ENCODE measurements around the gene LGALS9. TPM values are rescaled to one million over a fixed set of nuclear protein-coding genes. Genes with fewer than 3 reads are reported as not detected.

Gene LGALS9
- total RNA-seq, 1 experiment from 2014 or later, result not detected

DNA sequence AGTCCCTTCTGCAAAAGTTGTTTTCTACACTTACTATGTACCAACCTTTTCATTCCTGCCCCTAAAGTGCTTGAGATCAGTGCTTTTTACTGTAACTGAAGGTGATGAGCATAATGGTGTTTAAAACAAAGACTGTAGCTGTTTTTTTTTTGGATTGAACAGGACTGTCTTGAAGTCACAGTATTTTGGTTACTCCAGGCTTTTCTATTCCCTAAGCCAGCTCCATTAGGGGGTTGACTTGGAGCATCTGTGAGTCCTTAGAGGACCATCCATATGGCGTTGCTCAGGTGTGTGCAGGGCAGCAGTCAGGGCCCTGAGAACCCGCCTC, 29.0 kb upstream of the LGALS9 start:
- in situ Hi-C loops (cut with HindIII; ENCODE audit: low sequenced_read_pairs), result no loop called here
- DNase-seq (ENCODE audit: low spot score), result no peak

- in situ Hi-C loops (cut with HindIII; ENCODE audit: low sequenced_read_pairs), result no loop called here
- peak; percentile 71 for DNase-seq (ENCODE audit: low spot score)
Observed at GRCh38 chr17:27602721-27603420, 28.1 kb upstream of the LGALS9 start.

- in situ Hi-C loops (cut with HindIII; ENCODE audit: low sequenced_read_pairs), result no loop called here
- no peak for DNase-seq (ENCODE audit: low spot score)
Observed at GRCh38 chr17:27603421-27603770, 27.6 kb upstream of the LGALS9 start.

- DNase-seq (ENCODE audit: low spot score), result no peak
- in situ Hi-C loops (cut with HindIII; ENCODE audit: low sequenced_read_pairs), result no loop called here
Observed at GRCh38 chr17:27603880-27604794, 26.9 kb upstream of the LGALS9 start.

DNA sequence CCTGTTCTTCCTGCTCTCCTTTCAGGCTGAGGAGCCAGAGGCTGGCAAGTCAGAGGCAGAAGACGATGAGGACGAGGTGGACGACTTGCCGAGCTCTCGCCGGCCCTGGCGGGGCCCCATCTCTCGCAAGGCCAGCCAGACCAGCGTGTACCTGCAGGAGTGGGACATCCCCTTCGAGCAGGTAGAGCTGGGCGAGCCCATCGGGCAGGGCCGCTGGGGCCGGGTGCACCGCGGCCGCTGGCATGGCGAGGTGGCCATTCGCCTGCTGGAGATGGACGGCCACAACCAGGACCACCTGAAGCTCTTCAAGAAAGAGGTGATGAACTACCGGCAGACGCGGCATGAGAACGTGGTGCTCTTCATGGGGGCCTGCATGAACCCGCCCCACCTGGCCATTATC, 25.6 kb upstream of the LGALS9 start:
- DNase-seq (ENCODE audit: low spot score), result no peak
- in situ Hi-C loops (cut with HindIII; ENCODE audit: low sequenced_read_pairs), result no loop called here

GRCh38 chr17:27607521-27608091, 23.4 kb upstream of the LGALS9 start:
- in situ Hi-C loops (cut with HindIII; ENCODE audit: low sequenced_read_pairs), result no loop called here
- DNase-seq (ENCODE audit: low spot score), result no peak

GRCh38 chr17:27608328-27609230, 22.4 kb upstream of the LGALS9 start:
- in situ Hi-C loops (cut with HindIII; ENCODE audit: low sequenced_read_pairs), result no loop called here
- DNase-seq (ENCODE audit: low spot score), result no peak

DNA sequence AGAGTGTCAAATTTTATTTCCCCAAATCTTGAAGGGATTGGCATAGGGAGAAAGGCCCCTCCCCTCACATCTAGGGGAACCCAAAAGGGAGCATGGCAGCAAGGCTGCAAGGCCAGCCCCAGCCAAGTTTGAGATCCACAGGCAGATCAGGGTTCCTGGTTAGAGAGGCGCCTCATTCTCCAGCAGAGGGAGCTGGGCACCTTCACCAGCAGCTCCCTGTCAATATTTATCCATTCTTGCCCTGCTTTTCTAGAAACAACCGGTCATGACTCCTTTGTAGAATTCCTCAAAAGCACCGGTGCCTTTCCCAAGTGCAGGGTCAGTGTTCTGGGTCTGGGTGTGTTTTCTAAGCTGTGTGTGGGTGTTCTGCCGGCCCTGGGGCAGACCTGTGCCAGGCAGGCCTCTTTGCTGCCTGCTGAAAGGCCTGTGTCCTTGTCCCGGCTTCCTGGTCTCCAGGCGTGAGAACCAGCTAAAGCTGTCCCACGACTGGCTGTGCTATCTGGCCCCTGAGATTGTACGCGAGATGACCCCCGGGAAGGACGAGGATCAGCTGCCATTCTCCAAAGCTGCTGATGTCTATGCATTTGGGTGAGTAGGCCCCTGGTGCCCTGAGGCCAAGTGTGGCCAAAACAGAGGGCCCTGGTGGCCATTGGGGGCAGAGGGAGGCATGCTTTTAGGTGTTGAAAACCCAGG, 21.2 kb upstream of the LGALS9 start:
- peak; percentile 30 for DNase-seq (ENCODE audit: low spot score)
- in situ Hi-C loops (cut with HindIII; ENCODE audit: low sequenced_read_pairs), result no loop called here

GRCh38 chr17:27610304-27610677, 20.7 kb upstream of the LGALS9 start:
- no peak for DNase-seq (ENCODE audit: low spot score)
- in situ Hi-C loops (cut with HindIII; ENCODE audit: low sequenced_read_pairs), result no loop called here

DNA sequence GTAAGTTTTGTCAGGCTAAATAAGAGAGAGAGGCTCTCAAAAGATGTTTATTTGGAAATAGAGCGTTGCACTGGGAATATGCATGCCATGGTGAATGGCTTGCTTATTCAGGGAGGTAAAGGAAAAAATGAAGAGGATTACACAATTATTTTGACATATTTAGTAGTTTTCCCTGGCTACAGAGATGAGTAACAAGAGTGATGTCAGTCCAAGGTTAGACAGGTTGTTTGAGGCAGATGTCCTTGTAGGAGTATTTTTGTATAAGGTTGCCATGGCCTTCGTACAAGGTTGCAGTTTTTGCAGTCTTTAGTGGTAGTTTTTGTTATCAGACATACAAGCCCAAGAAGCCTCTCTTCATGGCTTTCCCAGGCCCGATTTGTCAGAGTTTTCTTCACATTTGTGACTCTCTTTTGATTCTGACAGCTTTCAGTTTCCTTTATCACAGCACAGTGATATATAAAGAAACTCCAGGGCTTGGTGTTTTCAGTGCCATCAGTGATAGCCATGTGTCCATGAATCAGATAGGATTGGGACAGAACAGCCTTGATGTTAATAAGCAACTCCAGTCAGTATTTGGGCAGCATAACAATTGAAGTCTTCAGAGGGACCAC, 18.7 kb upstream of the LGALS9 start:
- DNase-seq (ENCODE audit: low spot score), result no peak
- in situ Hi-C loops (cut with HindIII; ENCODE audit: low sequenced_read_pairs), result no loop called here

DNA sequence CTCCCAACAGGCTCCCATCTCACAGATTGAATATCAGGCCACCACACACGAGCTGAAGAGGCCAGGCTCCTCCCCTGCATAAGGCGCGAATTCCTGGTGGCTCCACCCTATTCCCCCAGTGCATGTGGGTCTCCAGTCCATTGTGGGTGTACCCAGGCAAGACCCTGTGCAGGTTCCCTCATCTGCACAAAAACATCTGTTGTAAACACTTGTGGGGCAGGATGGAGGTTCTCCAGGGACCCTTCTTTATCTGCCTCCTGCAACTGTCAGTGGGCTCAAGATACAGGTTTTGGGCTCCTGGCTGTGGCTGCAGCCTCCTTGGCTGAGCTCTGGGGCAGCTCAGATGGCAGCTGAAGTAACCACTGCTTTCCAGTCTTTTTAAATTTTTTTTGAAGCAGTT, 17.6 kb upstream of the LGALS9 start:
- no peak for DNase-seq (ENCODE audit: low spot score)
- in situ Hi-C loops (cut with HindIII; ENCODE audit: low sequenced_read_pairs), result no loop called here

- in situ Hi-C loops (cut with HindIII; ENCODE audit: low sequenced_read_pairs), result no loop called here
- DNase-seq (ENCODE audit: low spot score), result no peak
Observed at GRCh38 chr17:27615121-27615520, 15.9 kb upstream of the LGALS9 start.

DNA sequence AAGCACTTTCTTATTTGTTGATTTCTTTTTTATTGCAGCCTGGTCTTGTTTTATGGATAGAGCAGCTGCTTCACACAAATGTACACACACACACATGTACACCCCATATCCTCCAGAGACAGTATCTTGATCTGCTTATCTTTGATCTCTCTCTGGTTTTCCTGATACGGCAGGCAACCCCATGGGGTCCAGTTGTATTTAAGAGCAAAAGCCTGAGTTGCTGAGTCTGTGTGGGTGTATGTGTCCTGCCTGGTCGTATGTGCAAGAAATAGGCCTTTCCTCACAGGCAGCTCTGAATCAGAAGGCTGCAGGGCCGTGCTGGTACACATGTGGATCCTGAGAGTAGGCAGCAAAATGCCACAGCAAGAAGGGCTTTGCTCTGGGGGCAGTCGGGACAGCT, 14.6 kb upstream of the LGALS9 start:
- no peak for DNase-seq (ENCODE audit: low spot score)
- in situ Hi-C loops (cut with HindIII; ENCODE audit: low sequenced_read_pairs), result no loop called here

DNA sequence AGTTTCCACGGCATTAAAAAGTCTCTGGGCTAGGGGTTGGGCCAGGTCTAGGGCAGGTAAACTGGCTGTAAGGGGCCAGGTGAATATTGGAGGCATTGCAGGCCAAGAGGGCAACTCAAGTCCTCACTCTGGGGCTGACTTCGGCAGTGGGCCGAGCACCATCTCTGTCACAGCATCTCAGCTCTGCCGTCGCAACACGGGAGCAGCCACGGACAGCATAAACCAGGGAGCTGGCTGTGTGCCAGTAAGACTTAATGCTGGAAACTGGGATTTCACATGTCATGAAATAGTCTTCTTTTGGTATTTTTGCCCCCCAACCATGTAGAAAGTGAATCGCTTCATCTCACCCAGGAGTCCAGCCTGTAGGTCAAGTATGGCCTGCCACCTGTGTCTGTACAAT, 12.6 kb upstream of the LGALS9 start:
- in situ Hi-C loops (cut with HindIII; ENCODE audit: low sequenced_read_pairs), result no loop called here
- DNase-seq (ENCODE audit: low spot score), result no peak

- in situ Hi-C loops (cut with HindIII; ENCODE audit: low sequenced_read_pairs), result no loop called here
- DNase-seq (ENCODE audit: low spot score), result no peak
Observed at GRCh38 chr17:27620721-27621120, 10.3 kb upstream of the LGALS9 start.

GRCh38 chr17:27621536-27621935, 9.5 kb upstream of the LGALS9 start:
- peak; percentile 15 for DNase-seq (ENCODE audit: low spot score)
- in situ Hi-C loops (cut with HindIII; ENCODE audit: low sequenced_read_pairs), result no loop called here

GRCh38 chr17:27621942-27622559, 8.9 kb upstream of the LGALS9 start:
- DNase-seq (ENCODE audit: low spot score), result no peak
- in situ Hi-C loops (cut with HindIII; ENCODE audit: low sequenced_read_pairs), result no loop called here

- in situ Hi-C loops (cut with HindIII; ENCODE audit: low sequenced_read_pairs), result no loop called here
- peak; percentile 18 for DNase-seq (ENCODE audit: low spot score)
Observed at GRCh38 chr17:27622986-27623385, 8.0 kb upstream of the LGALS9 start.

Measured in G401 (cell line).